Measurements from ENCODE around the gene MCF2L2.

Gene MCF2L2

DNA sequence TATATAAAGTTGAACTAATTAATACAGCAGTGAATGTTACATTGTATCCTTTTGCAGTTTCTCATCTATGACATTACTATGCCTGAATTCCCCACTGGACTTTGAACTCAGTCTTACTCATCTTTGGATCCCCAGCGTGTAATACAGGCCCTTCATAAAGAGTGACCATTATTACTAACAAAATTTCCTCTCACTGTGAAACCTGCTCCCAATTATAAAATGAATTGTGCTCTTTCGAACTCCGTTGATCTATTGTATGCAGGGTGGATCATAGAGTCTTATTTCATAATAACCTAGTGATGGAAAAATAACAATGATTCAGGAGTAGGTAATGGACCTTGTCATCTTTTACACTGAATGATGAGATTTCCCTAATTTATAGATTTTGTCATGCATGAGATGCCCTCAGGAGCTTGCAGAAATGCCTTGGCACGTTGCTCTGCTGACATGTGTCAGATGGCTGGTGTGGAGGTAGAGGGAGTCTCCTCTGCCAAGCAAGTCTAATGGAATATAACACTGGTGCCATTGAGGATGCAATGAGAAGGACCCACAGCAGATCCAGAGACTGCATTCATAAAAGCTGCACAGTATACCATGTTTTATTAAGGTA, 149.8 kb downstream of the MCF2L2 start:
- in situ Hi-C loops (cut with HindIII; ENCODE audit: low sequenced_read_pairs), result no loop called here

DNA sequence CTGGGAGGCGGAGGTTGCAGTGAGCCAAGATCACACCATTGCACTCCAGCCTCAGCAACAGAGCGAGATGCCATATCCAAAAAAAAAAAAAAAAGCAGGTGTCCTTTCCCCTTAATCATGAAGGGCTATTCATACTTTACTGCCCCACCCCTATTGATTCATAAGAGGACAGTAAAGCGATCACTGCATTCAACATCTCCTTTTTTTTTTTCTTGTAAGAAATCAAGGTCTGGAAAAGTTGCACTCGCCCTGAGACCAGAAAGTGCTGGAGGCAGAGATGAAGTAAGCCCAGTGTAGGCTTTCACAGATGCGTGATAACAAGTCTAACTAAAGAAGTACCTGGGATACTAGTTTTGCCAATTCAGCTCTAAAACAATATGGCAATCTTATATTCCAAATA, 151.2 kb downstream of the MCF2L2 start:
- in situ Hi-C loops (cut with HindIII; ENCODE audit: low sequenced_read_pairs), result no loop called here

DNA sequence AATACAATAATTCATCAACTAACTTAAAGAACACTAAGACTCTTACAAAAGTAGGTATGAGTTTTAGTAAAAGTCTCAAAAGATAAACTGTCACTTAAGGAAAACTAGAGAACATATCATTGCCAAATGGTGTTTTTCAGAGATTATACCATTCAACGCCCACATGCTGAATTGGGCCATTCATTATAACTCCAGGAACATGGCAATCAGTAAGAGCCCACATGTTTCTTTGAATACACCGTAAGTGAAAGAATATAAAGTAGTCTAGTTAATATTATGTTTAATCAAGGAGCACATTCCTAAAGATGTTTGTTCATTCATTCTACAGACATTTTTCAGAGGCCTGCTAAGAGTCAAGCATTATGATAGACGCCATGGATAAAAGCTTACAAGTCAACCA, 152.5 kb downstream of the MCF2L2 start:
- in situ Hi-C loops (cut with HindIII; ENCODE audit: low sequenced_read_pairs), result no loop called here

DNA sequence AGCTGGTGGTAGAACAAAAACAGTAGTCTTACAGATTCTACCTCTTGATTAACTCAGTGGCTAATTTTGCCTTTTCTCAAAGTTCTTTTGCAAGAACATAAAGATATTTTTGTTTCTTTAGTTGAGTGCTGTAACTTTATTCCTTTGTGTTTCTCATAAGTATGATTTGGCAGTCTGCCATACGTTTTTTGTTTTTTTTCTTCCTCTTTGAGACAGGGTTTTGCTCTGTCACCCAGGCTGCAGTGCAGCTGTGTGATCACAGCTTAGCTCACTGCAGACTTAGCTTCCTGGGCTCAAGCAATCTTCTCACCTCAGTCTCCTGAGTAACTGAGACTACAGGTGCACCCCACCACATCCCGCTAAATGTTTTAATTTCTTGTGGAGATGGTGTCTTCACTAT, 153.0 kb downstream of the MCF2L2 start:
- in situ Hi-C loops (cut with HindIII; ENCODE audit: low sequenced_read_pairs), result no loop called here

DNA sequence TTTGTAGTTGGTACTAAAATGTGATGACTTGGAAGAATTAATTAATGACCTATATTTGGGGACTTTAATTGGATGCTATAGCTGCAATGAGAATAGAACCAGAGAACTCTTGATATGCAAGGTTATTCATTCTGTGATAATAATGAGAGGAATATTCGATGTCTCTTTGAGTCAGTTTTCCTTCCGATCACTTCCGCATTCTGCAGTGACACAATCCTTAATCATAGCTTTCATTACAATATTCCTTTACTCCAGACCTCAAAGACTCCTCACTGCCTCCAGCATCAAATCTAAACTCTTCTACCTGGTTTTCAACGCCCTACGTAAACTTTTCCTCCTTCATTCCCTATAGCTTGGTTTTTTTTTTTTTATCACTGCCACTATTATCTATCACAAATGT, 153.8 kb downstream of the MCF2L2 start:
- in situ Hi-C loops (cut with HindIII; ENCODE audit: low sequenced_read_pairs), result no loop called here

DNA sequence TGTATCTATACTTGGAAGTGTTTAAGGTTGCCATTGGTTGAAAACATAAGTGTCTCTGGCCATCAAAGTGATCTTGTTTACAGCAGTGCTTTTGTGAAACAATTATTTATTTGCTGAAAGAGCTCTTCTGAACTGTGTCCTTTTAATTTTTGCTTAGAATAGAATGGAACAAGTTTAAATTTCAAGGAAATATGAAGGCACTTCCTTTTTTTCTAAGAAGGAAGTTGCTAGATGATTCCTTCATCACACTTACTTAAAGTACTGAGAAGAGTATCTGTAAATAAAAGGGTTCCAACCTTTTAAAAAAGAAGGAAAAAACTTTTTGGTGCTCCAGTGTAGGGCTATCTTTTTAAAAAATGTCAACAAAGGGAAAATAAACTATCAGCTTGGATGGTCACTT, 155.6 kb downstream of the MCF2L2 start:
- in situ Hi-C loops (cut with HindIII; ENCODE audit: low sequenced_read_pairs), result no loop called here

DNA sequence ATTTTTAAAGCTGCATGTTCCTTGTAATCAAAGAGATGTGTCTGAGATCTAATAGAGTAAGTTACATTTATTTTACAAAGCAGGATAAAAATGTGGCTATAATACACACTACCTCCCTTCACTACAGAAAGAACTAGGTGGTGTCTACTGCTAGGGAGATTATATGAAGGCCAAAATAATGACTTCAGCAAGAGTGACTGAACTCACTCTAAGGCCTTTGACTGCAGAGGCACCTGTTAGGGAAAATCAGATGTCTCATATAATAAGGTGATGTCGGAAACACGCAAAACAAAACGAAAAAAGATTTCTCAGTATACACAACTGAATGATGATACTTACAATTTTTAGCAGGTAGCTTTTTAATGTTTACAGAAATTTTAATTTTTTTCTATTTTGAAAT, 156.3 kb downstream of the MCF2L2 start:
- in situ Hi-C loops (cut with HindIII; ENCODE audit: low sequenced_read_pairs), result no loop called here

DNA sequence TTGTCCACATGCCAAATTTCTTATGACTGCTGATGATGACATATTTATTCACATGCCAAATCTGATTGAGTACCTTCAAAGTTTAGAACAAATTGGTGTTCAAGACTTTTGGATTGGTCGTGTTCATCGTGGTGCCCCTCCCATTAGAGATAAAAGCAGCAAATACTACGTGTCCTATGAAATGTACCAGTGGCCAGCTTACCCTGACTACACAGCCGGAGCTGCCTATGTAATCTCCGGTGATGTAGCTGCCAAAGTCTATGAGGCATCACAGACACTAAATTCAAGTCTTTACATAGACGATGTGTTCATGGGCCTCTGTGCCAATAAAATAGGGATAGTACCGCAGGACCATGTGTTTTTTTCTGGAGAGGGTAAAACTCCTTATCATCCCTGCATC, 158.1 kb downstream of the MCF2L2 start:
- in situ Hi-C loops (cut with HindIII; ENCODE audit: low sequenced_read_pairs), result no loop called here

DNA sequence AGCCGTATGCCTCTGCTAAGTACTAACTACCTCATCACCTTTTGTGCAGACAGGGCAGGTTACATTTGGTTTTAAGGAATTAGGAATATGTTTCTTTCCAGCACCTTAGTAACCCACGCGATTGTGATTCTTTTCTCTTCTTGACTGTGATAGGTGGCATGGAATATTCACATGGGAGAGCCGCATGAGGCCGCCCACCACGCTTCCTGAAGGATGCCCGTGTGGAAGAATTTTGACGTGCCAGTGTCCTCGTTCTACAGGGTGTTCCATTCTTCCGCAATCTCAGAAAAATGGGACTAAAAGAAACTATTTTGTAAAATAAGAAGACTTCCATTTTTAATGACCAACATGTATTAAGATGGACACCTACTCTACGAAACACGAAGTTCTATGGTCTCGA, 159.1 kb downstream of the MCF2L2 start:
- in situ Hi-C loops (cut with HindIII; ENCODE audit: low sequenced_read_pairs), result no loop called here

DNA sequence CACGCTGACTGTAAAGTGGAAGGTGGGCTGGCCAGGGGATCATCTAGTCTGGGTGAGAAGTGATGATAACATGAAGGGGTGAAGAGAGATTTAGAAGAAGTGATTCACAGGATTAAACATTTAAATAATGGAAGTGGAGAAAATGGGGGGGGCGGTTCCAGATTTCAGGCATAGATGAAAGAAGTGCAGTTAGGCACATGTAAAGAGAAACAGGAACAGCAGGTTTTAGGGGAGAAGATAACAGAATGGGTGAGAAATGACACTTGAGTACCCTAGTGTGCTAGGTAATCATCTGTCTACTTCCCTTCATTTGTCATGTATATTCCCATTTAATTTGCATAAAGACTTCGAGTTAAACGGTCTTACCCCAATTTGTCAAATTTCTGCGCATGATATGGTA, 160.1 kb downstream of the MCF2L2 start:
- in situ Hi-C loops (cut with HindIII; ENCODE audit: low sequenced_read_pairs), result no loop called here

DNA sequence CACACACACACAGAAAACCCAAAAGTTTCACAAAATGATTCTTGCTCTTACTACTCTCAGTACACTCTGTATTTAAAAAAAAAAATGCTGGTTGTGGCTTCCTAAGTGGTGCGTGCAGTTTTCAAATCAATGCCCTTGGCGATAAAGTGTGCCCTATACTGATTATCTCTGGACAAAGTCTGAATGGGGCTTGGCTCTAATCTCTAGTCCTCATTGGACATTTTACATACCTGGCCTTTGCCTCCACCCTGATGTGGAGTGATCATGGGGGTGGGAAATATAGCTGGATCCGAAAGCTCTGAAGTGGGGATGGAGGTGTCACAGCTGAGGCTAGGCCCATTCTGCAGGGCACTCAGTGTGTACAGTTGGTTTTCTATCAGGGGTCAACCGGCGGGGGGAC, 161.3 kb downstream of the MCF2L2 start:
- in situ Hi-C loops (cut with HindIII; ENCODE audit: low sequenced_read_pairs), result no loop called here

DNA sequence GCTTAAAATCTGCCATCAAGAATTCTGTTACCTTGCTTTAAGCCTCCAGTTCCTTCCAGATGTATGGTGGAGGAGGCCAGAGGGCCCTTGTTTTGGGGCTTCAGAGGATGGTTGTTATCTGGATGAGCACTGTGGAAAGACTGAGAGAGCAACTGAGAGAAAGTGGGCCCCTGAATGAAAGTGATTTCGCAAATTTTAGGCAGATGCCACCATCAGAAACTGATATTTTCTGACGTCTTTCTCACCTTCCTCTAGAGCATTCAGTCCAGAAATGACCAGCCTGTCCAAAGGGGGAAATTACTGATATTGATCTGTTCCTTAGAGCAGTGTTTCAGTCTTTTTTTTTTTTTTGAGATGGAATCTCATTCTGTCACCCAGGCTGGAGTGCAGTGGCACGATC, 162.0 kb downstream of the MCF2L2 start:
- in situ Hi-C loops (cut with HindIII; ENCODE audit: low sequenced_read_pairs), result no loop called here

DNA sequence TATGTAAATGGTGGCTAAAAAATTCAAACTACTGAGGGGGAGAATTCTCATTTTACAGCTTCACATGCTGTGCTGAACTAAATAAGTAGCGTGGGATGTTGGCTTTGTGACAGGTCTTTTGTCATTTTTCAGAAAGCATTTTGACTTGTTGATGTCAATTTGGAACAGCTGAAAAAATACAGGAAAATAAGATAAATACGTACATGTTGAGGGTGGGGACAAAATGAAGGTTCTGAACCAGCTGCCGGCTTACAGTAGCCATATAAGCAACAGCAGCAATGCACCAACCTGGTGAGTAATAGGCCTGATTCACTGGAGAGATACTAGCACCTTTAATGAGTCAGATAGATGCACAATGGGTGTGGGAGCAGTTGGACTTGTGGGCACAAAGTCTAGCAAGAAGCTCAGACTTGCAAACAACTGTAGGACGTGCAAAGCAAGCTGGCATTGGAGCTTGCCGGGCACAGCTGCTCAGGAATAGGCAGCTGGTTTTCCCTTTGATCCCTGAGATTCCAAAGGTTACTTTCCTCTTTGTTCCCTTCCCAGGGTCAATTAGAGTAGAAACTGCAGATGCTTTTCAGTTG, 162.5 kb downstream of the MCF2L2 start:
- in situ Hi-C loops (cut with HindIII; ENCODE audit: low sequenced_read_pairs), result no loop called here

DNA sequence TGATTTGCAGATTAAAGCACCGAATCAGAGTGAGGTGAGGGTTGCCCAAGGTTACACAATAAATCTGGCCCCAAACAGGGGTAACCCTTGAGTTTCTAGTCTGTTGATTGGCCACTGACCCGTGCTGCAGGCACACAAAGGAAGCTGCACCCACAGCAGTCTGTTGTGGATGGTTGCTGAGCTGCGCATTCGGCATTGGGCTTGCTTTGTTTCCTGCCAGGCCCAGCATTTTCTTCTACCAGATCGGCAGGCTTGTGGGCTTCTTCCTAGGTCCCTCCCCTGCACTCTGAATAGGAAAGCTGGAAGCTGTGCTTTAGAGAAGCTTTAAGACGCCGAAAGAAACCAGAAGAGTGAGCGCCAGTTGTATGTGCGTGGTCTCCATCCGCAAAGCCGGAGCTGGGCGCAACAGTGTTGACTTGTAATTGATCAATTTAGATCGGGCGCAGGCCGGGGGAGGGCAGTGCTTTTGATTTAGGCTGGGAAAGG, 163.2 kb downstream of the MCF2L2 start:
- in situ Hi-C loops (cut with HindIII; ENCODE audit: low sequenced_read_pairs), result no loop called here

DNA sequence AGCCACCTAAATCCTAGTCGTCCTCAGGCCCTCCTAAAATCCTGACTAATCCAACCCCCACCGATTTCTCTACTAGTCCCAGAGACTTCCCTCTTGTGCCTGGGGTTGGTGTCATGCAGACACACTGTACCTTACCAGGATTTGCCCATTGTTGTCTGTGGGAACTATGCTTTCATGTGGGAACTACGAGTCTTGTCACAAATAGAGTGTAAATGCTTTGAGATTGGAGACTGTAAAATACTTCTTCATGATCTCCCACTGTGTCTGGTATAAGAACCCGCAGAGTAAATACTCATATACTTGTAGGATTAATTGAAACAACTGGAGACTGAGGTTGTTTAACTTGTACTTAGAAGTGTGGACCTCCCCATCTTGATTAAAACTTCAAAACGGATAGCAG, 164.2 kb downstream of the MCF2L2 start:
- in situ Hi-C loops (cut with HindIII; ENCODE audit: low sequenced_read_pairs), result no loop called here

DNA sequence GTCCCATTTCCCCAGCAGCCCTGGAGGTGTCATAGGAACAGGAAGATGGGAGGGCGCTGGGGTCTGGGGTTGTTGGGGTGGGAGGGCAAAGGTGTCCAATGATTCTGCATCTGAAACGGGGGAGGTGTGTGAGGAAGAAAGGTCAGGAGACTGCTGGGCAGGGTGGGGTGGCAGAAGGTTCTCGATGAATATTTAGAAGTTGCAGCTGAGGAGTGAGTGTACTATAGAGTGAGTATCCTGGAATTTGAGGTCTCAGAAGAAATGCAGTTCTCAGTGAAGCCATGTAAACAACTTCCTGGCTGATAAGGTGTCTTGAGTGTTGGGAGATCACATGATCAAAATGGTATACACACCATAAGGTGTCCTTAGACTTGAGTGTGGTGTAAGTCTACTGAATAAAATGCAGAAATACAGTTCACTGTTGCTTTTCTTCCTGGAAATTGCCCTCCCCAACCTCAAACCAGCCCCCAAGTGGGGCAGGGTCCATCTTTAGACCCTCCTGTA, 165.5 kb downstream of the MCF2L2 start:
- in situ Hi-C loops (cut with HindIII; ENCODE audit: low sequenced_read_pairs), result no loop called here

DNA sequence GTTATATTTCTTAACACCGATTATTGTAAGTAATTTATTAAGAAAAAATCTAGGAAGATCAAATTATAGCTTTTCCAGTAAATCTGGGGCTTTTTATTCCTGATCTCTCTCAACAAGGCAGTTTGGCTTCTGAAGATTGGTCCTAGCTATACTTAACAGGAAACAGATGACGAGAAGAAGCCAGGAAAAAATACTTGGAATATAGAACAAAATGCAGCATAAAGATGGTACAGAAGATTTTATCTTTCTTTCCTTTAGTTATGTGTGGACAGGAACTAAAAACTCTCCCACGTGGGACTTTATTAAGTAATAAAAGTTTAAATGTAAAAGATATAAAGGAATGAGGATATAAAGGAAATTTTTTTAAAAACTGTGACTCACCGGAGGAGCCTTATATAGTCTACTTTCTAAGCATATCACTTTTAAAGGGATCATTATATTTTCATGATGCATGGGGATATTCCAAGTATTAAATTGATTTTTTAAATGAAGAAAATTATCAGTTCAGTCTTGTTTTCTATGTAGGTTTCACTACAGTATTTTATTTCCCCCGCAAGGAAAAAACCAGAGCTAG, 167.2 kb downstream of the MCF2L2 start:
- in situ Hi-C loops (cut with HindIII; ENCODE audit: low sequenced_read_pairs), result no loop called here

DNA sequence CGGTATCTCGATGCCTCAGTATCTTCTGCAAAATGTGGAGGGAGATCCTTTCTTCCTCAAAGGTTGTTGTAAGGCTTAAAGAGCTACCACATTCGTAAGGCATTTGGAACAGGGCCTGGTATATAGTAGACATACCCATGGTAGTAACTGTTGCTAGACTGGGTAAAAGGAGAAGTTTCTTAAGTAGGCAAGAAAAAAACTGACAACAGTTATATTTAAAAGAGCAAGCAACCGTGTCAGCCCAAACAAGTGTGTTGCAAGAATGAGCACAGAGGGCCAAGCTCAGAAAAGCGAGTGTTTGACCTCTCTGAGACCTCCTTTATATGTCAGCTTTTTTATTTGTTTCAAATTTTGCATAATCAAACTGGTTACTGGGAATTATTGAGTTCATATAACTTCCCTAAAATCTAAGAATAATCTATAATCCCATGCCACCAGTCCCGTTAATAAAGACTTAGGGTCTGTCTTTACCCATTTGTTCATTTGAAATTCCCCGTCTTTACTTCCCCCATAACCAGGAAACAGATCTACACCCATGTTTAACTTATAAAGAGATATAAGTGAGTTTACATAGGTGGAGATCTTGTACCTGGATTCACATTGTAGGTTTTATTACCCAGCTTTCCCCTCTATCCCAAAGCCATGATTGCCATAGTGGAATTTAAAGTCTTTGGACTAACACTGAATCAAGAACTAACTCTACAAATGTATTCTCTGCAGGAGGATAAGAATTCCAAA, 168.1 kb downstream of the MCF2L2 start:
- in situ Hi-C loops (cut with HindIII; ENCODE audit: low sequenced_read_pairs), result no loop called here

DNA sequence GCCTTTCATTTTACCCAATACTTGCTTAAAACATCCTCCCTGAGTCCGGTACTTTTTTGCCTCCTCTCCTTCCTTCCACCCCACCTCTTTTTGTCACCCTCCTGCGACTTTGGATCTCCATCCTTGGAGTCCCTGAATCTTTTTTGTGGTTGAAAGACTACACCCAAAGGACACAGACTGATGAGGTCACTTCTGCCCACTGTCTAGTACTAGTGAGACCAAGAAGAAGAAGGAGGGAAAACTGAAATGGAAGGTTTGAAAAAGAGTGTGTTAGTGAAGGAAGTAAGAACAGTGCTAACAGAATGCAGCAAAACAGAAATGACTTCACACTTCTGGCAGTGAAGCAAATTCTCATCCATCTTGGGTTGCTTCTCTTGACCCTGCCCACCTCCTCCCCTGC, 168.8 kb downstream of the MCF2L2 start:
- in situ Hi-C loops (cut with HindIII; ENCODE audit: low sequenced_read_pairs), result no loop called here

DNA sequence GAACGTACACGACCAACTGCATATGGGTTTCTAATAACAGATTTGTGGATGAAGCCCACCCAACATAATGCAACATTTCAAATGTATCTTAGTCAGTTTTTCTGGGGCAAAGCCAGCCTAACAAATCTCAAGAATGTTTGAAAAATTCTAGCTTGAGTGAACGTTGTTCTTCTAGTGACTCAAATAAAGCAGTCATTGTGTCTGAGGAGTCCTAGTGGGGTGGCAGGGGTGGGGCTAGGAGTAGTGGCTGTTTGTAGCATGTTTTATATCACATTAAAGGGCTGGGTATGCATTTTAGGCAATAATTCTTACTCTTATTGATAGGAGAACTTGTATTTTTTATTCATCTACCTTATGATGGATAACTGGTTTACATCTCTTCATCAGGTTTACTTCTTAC, 169.3 kb downstream of the MCF2L2 start:
- in situ Hi-C loops (cut with HindIII; ENCODE audit: low sequenced_read_pairs), result no loop called here

DNA sequence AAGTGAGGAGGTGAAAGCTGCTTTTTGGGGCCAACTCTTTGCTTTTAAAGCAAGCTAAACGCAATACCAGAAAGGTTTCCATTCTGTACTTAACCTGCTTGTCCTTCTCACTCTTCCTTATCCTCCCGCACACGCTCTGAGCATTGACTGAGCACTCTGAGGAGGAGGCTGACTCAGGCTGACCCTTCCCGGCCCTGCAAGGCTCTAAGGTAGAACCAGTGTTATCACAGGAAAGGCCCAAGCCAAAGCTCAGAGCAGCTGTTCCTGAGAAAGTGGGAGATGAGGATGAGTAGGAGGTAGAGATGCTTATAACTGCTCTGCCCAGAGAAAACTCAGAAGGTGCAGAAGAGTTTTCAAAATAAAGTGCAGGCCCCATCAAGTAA, 173.1 kb downstream of the MCF2L2 start:
- in situ Hi-C loops (cut with HindIII; ENCODE audit: low sequenced_read_pairs), result no loop called here

Measured in DLD1 (cell line).